ENCODE measurements around the gene SLC6A14.

SLC6A14 gene

GRCh38 chrX:116417214-116417613, 19.2 kb upstream of the SLC6A14 start:
- Histone ChIP-seq H3K36me3 (no peaks in the 10 kb centered on the region), H3K27me3 (no peaks in the 10 kb centered on the region), H3K4me1 (no peaks in the 10 kb centered on the region), H3K4me3 (ENCODE audit: low read depth, low read length) (no peak overlapping the region), H3K9me3 (no peaks in the 10 kb centered on the region)
- no peak for TF ChIP-seq CTCF (IDR thresholded peaks at IDR 0.05; ENCODE audit: low read depth, low read length)
- DNase-seq: no peak

- H3K9me3 ChIP-seq: no peaks in the 10 kb centered on the region
- no peak for TF ChIP-seq CTCF (IDR thresholded peaks at IDR 0.05; ENCODE audit: low read depth, low read length)
- H3K27me3 ChIP-seq: no peaks in the 10 kb centered on the region
- H3K36me3 ChIP-seq: no peaks in the 10 kb centered on the region
- no peaks in the 10 kb centered on the region for H3K4me1 ChIP-seq
- H3K4me3 ChIP-seq (ENCODE audit: low read depth, low read length): no peak overlapping the region
- no peak for DNase-seq
Measured at GRCh38 chrX:116417968-116418367, 18.4 kb upstream of the SLC6A14 start.

- Histone ChIP-seq H3K4me1 (no peaks in the 10 kb centered on the region), H3K36me3 (no peaks in the 10 kb centered on the region), H3K9me3 (no peaks in the 10 kb centered on the region), H3K4me3 (ENCODE audit: low read depth, low read length) (no peak overlapping the region), H3K27me3 (no peaks in the 10 kb centered on the region)
- no peak for DNase-seq
- no peak for TF ChIP-seq CTCF (IDR thresholded peaks at IDR 0.05; ENCODE audit: low read depth, low read length)
Measured at GRCh38 chrX:116427978-116428377, 8.4 kb upstream of the SLC6A14 start.

- Histone ChIP-seq H3K36me3 (no peaks in the 10 kb centered on the region), H3K9me3 (no peaks in the 10 kb centered on the region), H3K4me1 (no peaks in the 10 kb centered on the region), H3K27me3 (no peaks in the 10 kb centered on the region), H3K4me3 (ENCODE audit: low read depth, low read length) (no peak overlapping the region)
- no peak for TF ChIP-seq CTCF (IDR thresholded peaks at IDR 0.05; ENCODE audit: low read depth, low read length)
- no peak for DNase-seq
Measured at GRCh38 chrX:116435597-116435996, 809 bp upstream of the SLC6A14 start.

GRCh38 chrX:116449156-116449555, 12.8 kb downstream of the SLC6A14 start:
- H3K27me3 ChIP-seq: no peaks in the 10 kb centered on the region
- no peaks in the 10 kb centered on the region for H3K36me3 ChIP-seq
- no peak for DNase-seq

GRCh38 chrX:116462822-116463221, 26.4 kb downstream of the SLC6A14 start, which contains the start of gene CT83:
CT83 (minus strand) TSS chrX:116462976; CDS start chrX:116462856, 120 bp downstream.
- DNase-seq: no peak
- H3K36me3 ChIP-seq: no peaks in the 10 kb centered on the region
- no peaks in the 10 kb centered on the region for H3K27me3 ChIP-seq
- H3K9me3 ChIP-seq: no peaks in the 10 kb centered on the region
- no peak for TF ChIP-seq CTCF (IDR thresholded peaks at IDR 0.05; ENCODE audit: low read depth, low read length)
- no peak within 1 kb of the TSS for H3K4me3 ChIP-seq (ENCODE audit: low read depth, low read length)
- H3K4me1 ChIP-seq: no peaks in the 10 kb centered on the region

More at GRCh38 chrX:116449156-116449555, 12.8 kb downstream of the SLC6A14 start:
- Histone ChIP-seq H3K4me1 (no peaks in the 10 kb centered on the region), H3K4me3 (ENCODE audit: low read depth, low read length) (no peak overlapping the region), H3K9me3 (no peaks in the 10 kb centered on the region)
- TF ChIP-seq CTCF (IDR thresholded peaks at IDR 0.05; ENCODE audit: low read depth, low read length): no peak

Data from BE2C (cell line).